ENCODE results near the gene COMMD7.

The COMMD7 gene

DNA sequence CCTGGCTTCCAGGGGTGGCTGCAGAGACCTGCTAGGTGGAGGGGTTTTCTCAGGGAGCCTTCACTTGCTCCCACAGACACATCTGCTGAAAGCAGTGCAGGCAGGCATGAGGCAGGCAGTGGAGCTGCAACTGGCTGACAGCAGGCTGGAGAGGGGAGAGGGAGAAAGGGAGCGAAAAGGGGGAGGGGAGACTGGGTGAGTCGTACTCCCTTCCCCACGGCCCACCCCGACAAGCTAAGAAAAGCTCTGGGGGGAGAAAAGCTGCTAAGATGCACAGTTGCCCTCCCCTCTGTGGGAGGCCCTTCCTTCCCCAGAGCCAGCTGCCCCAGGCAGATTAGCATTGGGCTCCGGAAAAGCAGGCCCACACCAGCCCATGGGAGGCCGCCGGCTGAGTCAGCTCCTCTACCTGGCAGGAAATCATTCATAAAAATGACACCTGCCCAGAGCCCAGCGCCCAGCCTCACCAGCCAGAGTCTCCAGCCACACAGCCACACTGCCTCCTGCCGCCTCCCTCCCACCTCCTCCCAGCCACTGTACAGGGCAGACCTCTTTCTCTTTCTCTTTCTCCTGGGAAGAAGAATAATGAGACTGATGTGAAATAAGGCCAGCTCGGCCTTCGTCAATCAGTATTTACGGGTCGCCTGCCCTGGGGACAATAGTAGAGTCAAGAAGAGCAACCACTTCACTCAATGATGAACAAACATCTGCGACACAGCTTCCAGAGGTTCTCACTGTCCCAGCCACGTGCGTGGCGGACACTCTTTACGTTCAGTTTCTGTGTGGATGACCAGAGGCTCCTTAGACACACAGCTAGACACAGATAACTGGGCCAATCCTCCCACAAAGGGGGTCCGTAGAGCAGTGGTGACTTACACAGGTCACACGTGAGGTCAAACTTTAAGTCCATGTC lies 61.8 kb downstream of the COMMD7 start:
- no peak for DNase-seq (ENCODE audit: extremely low read depth in 1 of 2, low read depth in 1 of 2)

DNA sequence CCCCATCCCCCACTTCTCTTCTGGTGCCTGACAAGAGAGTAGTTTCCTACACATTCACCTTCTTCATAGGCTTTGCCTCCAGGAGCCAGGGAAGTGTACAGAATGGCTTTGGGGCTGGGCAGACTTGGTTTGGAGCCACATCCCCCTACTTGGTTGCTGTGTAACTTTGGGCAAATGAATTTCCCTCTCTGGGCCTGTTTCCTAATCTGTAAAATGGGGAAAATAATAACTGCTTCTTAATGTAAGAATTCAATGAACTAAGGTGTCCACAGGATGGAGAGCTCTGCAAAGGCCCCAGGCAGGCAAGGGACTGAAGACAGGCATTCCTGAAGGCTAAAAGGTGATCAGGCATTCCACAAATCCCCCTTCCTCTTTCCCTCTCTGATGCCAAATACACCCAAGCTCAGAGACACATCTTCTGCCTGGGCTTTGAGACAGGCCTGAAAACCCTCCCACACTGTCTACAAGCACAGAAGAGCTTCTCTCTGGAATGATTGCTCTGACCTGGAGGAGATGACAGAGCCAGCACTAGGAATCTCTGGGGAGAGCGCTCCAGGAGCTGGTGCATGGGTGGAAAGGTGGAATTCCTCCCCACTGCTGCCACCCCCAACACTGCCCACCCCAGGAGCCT lies 62.6 kb downstream of the COMMD7 start:
- DNase-seq (ENCODE audit: extremely low read depth in 1 of 2, low read depth in 1 of 2): no peak

GRCh38 chr20:32678948-32679347 lies 64.3 kb downstream of the COMMD7 start:
- DNase-seq (ENCODE audit: extremely low read depth in 1 of 2, low read depth in 1 of 2): no peak

DNA sequence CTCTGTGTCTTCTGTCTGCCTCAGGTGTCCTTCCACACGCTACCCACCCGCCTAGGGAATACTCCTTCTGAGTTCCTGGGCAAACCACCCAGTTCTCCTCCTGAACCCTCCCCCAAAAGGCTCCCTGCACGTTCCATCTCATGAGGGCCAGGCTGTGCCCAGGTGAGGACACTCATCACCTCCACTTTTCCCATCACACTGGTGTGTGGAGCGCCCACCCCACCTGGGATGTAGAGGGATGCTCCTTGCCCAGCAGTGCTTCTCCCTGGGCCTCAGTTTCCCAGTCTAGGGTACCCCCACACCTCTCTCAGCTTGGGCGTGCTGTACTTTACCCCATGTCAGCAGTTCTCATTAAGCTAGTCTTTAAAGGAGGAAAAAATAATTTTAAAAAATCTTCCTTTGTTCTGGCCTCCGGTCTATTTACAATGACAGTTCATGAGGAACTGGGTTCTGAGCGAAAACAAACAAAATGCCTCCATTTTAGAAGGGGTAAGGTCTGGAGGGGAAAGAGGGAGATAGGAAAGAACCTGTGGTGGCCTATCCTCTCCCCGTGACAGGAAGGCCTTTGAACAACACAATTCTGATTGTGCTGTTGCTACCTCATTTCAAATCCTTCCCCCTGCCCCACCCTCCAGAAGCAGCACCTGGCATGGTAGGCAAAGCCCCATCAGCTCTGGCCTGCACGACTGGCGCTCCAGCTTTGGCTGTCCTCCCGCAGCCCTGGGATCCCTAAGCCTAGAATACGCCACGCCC lies 67.9 kb downstream of the COMMD7 start:
- DNase-seq (ENCODE audit: extremely low read depth in 1 of 2, low read depth in 1 of 2): no peak

GRCh38 chr20:32674362-32674789 lies 68.9 kb downstream of the COMMD7 start:
- DNase-seq (ENCODE audit: extremely low read depth in 1 of 2, low read depth in 1 of 2): peak; percentile 23 to 46

- peak; percentile 21 to 22 for DNase-seq (ENCODE audit: extremely low read depth in 1 of 2, low read depth in 1 of 2)
Measured at GRCh38 chr20:32672982-32673851, 70.0 kb downstream of the COMMD7 start.

- no peak for DNase-seq (ENCODE audit: extremely low read depth in 1 of 2, low read depth in 1 of 2)
Measured at GRCh38 chr20:32672394-32672981, 70.8 kb downstream of the COMMD7 start.

DNA sequence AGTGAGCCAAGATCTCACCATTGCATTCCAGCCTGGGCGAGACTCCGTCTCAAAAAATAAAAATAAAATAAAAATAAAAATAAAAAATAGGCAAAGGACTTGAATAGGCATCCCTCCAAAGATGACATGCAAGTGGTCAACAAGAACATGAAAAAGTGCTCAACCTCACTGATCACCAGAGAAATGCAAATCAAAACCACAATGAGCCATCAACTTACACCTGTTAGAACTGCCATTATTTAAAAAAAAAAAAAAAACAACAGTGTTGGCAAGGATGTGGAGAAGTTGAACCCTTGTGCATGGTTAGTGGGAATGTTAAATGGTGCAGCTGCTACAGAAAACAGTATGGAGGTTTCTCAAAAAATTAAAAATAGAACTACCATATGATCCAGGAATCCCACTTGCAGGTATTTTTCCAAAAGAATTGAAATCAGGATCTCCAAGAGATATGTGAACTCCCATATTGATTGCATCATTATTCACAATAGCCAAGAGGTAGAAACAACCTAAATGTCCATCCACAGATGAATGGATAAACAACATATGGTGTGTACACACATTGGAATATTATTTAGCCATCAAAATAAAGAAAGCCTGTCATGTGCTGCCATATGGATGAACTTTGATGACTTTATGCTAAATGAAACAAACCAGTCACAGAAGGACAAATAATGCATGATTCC lies 72.4 kb downstream of the COMMD7 start:
- no peak for DNase-seq (ENCODE audit: extremely low read depth in 1 of 2, low read depth in 1 of 2)

- no peak for DNase-seq (ENCODE audit: extremely low read depth in 1 of 2, low read depth in 1 of 2)
Measured at GRCh38 chr20:32667027-32667426, 76.2 kb downstream of the COMMD7 start.

- DNase-seq (ENCODE audit: extremely low read depth in 1 of 2, low read depth in 1 of 2): no peak
Measured at GRCh38 chr20:32664678-32665159, 78.5 kb downstream of the COMMD7 start.

DNA sequence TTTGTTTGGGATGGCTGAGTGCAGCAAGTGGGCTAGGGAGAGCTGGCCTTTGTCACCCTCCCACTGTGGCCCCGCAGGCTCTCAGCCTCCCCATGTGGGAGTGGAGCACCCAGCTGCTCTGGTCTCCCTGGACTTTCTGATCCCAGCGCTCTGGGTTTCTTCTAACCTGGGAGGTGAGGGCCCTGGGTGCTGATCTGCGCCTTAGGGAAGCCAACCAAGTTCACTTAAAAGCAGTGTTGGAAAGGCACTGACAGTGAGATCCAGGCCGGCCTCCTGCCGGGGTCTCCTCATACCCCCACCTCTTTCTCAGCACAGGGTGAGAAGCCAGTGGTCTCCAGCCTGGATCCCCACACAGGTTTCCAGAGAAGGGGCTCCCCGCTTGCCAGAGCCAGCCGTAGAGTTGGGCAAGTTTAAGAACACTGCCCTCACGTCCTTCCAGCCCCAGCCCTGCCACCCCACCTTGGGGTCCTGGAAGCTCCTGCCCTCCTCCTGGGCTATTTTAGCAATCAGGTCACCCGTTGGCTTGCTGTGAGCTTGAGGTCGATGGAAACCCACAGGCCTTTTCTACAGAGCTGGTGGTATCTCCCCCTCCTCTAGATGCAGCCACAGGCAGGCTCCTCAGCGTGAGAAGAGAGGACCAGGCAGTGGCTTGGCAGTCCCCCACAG lies 79.1 kb downstream of the COMMD7 start:
- no peak for DNase-seq (ENCODE audit: extremely low read depth in 1 of 2, low read depth in 1 of 2)

- no peak for DNase-seq (ENCODE audit: extremely low read depth in 1 of 2, low read depth in 1 of 2)
Measured at GRCh38 chr20:32663335-32664011, 79.8 kb downstream of the COMMD7 start.

DNA sequence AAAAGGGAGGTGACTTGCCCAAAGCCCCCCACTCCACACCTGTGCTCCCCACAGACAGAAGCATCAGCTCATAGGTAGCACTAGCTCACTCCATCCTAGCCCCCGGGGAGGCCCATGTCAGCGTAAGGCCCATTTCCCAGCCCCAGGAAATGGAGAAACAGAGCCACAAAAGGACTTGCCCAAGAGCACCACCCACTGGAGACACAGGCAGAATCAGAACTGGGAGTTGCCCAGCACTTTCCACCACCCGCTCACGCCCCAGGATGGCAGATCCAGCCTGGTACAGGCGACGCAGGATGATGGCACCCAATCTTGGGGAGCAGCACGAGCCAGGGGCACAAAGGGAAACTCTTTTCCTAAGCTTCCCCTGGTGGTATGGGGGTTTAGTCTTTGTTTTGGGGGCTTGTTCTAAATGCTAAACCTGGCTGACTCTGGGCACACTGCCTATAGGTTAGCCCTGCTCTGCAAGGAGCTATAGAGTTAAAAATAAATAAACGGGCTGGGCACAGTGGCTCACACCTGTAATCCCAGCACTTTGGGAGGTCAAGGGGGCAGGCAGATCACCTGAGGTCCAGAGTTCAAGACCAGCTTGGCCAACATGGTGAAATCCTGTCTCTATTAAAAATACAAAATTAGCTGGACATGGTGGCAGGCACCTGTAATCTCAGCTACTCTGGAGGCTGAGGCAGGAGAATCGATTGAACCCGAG lies 81.3 kb downstream of the COMMD7 start:
- no peak for DNase-seq (ENCODE audit: extremely low read depth in 1 of 2, low read depth in 1 of 2)

- DNase-seq (ENCODE audit: extremely low read depth in 1 of 2, low read depth in 1 of 2): no peak
Measured at GRCh38 chr20:32660661-32661060, 82.6 kb downstream of the COMMD7 start.

DNA sequence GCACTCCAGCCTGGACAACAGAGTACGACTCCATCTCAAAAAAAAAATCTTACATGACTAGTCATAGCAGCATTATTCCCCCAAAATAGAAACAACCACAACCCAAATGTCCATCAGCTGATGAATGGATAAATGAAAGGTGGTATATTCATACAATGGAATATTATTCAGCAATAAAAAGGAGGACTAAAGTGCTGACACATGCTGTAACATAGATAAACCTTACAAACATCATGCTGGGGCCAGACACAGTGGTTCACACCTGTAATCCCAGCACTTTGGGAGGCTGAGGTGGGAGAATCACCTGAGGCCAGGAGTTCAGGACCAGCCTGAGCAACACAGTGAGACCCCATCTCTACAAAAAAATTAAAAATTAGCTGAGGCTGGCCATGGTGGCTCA lies 86.4 kb downstream of the COMMD7 start:
- no peak for DNase-seq (ENCODE audit: extremely low read depth in 1 of 2, low read depth in 1 of 2)

DNA sequence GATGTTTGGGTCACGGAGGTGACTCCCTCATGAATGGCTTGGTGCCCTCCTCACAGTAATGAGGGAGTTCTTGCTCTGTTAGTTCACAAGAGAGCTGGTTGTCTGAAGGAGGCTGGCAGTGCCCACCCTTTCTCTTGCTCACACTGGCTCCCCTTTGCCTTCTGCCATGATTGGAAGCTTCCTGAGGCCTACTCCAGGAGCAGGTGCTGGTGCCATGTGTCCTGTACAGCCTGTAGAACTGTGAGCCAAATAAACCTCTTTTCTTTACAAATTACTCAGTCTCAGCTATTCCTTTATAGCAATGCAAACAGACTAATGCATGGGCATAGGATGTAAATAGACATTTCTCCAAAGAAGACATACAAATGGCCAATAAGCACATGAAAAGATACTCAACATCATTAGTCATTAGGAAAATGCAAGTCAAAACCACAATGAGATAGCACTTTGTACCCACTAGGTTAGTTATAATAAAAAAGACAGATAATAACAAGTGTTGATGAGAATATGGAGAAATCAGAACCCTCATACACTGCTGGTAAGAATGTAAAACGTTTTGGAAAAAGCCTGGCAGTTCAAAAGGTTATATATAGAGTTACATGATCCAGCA lies 87.3 kb downstream of the COMMD7 start:
- no peak for DNase-seq (ENCODE audit: extremely low read depth in 1 of 2, low read depth in 1 of 2)

Data from stimulated activated CD8-positive, alpha-beta memory T cell treated with anti-CD3 and anti-CD28 coated beads, Interleukin-7, amount 100 ng/mL, for 48 hours (primary cell).